ENCODE results near the gene SMAD3.

DNA sequence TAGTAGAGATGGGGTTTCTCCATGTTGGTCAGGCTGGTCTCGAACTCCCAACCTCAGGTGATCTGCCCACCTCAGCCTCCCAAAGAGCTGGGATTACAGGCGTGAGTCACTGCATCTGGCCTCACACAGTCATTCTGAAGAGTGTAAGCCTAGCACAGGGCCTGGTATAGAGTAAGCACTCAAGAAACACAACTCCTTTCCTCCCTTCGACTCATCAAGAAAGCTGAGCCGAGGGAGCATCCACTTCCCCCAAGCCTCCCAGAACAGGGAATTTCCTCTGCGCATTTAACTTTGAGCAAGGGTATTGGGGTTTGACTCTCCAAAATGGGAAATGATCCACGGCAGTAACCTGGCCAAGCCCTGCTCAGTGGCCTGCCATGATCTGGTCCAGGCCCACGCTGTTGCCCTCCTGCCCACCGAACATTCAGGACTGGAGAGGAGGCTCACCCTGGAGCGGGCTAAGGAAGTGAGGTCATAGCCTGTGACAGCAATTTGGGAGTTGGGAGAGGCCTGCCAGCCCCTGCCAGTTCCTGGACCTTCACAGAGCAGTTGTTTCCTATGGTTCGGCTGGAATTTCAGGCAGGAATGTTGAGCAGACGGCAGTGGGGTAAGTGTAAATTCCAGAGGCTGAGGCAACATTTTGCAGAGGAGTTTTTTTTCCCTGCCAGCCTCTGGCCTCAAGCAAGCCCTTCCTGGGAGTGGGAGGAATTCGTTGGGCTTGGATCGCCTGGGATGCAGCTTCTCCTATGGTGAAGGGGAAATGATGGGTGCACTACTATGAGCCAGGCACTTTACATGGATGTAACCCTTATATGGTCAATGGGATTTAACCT is 21.2 kb upstream of the SMAD3 start:
- TF ChIP-seq CTCF (conservative IDR thresholded peaks at IDR 0.05; ENCODE audit: low read length) (no peak), EZH2phosphoT487 (IDR thresholded peaks at IDR 0.05; ENCODE audit: borderline replicate concordance, low read depth, low read length) (no peak)
